Measurements from ENCODE around the gene LCN6.
"Not testable (repeated sequence)": the region's sequence is repeated elsewhere in the genome, so short reads cannot be mapped to it uniquely, and the experiment has no call there.

LCN6 gene

GRCh38 chr9:136722093-136722968 is 26.0 kb downstream of the LCN6 start:
- peak; percentile 47 for DNase-seq

GRCh38 chr9:136721339-136722092 is 26.8 kb downstream of the LCN6 start:
- DNase-seq: peak; percentile 51

- DNase-seq: no peak
Measured at GRCh38 chr9:136720898-136721338, 27.4 kb downstream of the LCN6 start.

DNA sequence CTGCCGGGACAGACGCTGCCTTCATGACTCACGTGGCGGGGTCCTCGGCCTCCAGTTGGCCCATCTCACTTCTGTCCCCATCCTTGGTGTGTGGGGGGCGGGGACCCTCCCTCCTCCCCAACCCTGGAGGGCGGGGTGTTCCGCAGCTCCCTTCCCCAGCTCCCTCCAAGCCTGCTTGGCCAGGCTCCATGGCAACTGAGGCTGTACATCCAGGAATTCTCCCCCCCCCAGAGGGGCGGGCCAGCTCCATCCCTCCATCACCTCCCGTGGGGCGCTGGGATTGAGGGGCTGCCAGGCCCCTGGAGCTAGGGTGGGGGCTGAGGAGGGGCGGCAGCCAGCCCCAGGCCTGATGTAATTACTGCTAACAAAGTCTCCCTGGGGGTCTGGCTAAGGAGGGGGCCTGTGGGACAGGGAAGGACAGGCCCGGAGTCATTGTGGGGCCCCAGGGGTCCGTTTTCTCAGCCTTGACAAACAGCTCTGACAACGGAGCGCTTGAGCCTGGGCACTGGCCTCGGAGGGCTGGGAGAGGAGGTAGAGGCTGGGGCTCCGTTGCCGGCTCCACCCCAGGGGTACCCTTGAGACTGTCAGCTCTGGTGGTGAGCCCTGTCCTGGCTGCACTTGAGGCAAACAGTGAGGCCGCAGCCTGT is 28.0 kb downstream of the LCN6 start:
- peak; percentile 38 for DNase-seq

DNA sequence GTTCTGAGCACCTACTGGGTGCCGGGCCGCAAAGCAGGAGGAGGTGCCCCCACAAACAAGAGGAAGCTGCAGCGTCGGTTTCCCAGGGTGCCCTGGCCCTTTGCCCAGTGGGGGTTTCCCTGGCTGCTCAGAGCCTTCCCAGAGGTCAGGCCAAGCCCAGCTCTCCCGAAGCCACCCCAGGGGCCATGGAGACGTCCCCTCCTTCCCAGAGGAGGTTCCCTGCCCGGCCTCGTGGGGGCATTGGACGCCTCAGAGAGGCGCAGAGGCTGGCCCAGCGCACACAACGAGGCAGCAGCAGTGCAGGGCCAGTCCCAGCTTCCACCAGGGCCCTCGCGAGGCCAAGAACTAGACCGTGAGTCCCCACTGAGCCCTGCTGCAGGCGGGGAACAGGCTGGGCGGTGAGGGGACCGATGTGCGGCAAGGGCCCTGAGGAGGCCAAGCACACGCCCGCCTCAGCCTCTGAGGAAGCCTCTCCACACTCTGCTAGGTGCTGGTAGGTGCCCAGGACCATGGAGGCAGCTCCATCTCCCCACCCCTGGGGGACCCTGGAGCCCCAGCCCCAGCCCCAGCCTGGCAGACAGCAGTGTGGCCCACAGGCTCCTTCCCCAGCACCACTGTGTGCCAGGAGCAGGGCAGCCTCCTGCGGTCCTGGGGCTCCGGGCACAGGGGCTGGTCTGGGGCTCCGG is 29.0 kb downstream of the LCN6 start:
- DNase-seq: no peak

DNA sequence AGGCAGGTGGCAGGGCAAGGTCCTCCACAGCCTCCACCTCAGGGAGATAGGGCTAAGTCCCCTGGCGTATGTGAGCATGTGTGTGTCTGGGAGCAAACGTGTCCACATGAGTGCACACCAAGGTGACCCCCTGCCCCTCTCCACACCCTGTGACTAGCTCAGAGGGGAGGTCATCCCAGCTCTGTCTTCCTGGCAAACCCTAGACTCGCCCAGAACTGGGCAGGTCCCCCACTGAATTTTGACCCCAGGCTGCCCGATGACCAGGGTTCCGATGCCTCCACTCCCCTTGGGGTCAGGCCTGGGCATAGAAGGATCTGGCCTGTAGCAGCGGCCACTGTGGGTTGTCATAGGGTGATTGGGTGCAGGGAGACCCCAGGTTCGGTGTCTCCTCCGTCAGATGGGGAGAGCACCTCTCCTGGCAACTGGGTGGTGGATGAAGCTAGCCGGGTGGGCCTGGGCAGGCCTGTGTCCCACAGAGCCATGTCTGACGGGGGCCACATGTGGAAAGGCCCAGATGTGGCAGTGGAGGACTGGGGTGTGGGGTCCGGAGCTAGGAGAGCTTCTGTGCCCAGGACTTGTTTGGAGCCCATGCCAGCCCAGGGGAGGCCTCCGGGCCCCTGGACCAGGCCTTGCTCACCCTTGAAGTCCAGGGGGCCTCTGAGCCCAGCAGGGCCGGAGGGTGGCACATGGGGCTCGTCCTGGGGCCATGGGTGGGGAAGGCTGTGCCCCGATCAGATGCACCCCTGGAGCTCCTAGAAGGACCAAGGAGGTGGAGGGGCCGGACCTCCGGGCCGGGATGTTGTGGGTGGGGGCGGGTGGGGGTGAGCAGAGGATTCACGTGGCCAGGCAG is 29.8 kb downstream of the LCN6 start:
- DNase-seq: no peak

DNA sequence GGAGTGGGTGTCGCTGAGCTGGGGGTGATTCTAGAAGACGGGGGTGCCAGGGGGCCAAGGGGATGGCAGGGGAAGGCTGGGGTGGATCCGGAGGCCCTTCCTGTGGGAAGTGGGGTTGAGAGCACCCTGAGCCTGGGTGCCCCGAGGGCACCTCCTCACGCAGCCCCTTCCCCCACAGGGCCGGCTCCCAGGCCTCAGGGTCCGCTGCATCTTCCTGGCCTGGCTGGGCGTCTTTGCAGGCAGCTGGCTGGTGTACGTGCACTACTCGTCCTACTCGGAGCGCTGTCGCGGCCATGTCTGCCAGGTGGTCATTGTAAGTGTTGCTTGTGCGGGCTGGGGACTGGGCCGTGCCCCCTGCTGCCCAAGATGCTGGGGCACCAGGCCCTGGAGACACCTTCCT is 30.9 kb downstream of the LCN6 start:
- no peak for DNase-seq

DNA sequence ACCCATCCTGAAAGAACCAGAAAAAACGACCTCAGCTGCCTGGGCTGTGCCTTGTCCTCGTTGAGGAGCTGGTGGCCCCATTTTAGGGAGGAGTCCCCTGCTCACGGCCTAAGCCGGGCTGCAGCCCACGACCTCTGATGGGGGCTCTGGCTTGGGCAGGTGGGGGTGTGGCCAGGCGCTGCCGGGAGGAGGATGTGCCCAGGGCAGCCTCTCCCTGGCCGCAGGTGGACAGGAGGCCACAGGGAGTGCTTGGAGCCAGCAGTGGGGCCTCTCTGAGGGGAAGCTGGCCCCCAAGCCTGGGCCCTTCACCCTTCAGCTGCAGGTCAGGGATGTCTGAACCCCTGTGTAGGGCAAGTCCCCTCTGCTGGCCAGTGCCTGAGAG is 33.4 kb downstream of the LCN6 start:
- no peak for DNase-seq

GRCh38 chr9:136714096-136714892 is 34.0 kb downstream of the LCN6 start:
- no peak for DNase-seq

DNA sequence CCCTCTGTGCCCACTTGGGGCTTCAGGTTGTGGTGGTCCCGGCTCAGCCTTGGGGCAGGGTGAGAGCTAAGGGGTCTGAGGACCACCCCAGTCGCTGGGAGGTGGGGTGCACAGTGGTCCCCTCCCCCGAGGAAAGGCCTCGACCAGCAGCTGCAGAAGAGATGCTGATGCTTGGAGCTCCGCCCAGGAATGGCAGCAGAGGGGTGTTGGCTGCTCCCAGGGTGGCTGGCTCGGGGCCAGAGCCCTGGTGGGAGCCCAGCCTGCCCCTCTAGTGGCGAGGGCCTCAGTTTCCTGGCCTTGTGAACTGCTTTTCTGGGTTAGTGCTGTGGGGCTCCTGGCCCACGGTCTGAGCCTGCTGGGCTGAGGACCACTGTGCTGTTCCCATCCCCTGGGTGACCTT is 34.8 kb downstream of the LCN6 start:
- DNase-seq: no peak

GRCh38 chr9:136712690-136713544 is 35.4 kb downstream of the LCN6 start:
- DNase-seq: no peak

GRCh38 chr9:136711751-136712689 is 36.3 kb downstream of the LCN6 start, which contains the start of gene DIPK1B:
TSS of gene DIPK1B (plus strand) at chr9:136712572. CDS start at chr9:136712666, 94 bp downstream.
- no peak for DNase-seq

GRCh38 chr9:136711219-136711648 is 37.1 kb downstream of the LCN6 start:
- DNase-seq: not testable (repeated sequence)

- DNase-seq: no peak
Measured at GRCh38 chr9:136710543-136710942, 37.8 kb downstream of the LCN6 start.

- DNase-seq: no peak
Measured at GRCh38 chr9:136709454-136710109, 38.7 kb downstream of the LCN6 start.

DNA sequence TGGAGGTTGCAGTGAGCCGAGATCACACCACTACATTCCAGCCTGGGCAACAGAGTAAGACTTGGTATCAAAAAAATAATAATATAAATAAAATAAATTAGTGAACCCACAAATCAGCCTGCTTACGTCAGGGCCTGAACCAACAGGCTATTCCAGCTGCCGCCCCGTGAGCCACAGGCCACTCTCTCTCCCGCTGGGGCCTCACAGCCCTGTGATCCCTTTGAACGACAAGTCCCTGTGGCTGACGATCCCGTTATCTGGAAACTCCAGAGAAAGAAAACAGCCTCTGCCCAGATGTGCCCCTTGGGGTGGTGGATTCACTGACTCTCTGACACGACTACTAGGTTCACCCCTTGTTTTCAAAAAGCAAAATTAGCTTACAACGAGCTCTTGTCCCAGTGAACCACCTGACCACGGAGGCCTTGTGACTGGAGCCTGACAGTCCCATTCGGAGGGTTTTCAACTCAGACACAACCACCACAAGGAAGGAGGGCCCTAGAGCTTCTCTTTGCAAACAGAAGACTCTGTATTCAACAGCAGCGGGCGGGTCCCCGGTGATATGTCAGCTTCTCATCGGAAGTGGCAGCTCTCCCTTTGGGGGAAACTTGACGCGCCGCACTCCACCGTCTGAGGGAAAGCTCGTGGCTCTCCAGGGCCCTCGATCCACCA is 40.3 kb downstream of the LCN6 start:
- DNase-seq: no peak

DNA sequence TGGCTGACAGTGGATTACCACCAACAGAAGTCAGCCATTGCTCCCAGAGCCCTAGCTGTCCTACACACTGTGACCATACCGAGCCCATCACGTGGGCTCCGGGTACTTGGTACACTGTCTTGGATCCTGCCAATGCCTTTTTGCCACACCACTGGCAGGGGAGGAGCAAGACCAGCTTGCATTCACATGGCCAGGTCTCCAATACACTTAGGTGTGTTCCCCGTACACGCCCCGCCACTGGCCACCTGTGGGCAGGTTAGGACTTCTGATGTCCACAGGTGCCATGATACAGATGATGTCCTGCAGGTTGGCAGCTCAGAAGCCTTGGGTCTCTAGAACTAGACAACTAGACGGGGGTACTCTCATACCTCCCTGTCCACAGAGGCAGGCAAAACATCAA is 41.3 kb downstream of the LCN6 start:
- no peak for DNase-seq

DNA sequence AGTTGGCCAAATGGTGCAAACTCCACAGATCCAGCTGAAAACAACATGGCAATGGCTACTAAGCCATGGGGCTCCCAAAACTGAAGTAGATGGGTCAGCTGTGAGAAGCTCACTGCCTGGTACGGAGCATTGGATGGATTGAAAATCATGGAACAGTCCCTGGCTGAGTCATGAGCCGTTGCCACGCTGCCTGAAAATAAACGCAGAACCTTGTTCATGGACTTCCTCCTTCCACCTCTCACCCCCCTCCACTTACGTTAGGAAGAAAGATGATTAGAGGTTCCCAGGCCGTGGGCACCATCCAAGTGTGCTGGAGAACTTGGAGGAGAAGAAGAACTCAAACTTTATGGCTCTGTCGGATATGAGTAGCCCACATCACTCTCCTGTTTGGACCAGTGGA is 42.8 kb downstream of the LCN6 start:
- DNase-seq: no peak
